ENCODE results near the gene CEPT1.

The CEPT1 gene

GRCh38 chr1:111201275-111202090 lies 61.5 kb downstream of the CEPT1 start:
- H3K4me3 Mint-ChIP-seq: peak overlapping the region; percentile 93 to 99
- H3K27me3 Mint-ChIP-seq: no peaks in the 10 kb centered on the region
- H3K4me1 Mint-ChIP-seq (ENCODE audit: low read depth in 2 of 2): peaks cover 62 to 63% of the 10 kb centered on the region in 2 donors
- H3K9me3 Mint-ChIP-seq: no peaks in the 10 kb centered on the region
- DNase-seq (no peak), ATAC-seq (replicated peaks) (no peak)
- peak overlapping the region; percentile 93 to 97 for H3K27ac Mint-ChIP-seq
- peaks cover 56% of the 10 kb centered on the region for H3K36me3 Mint-ChIP-seq (ENCODE audit: insufficient read depth)

DNA sequence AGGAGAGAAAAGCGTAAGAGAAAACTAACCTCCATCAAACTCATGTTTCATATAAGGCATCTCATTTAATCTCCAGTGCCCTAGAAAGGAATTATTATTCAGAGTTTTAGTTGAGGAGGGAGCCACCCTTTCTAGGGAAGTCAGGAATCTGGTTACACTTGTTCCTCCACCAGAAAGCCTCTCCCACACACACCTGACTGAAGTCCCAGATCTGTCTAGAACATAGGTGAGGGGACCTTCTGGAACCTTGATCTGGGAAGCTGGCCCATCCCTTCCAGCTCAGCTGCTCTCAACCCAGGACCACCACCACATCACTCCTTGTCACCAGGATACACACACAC lies 62.3 kb downstream of the CEPT1 start:
- H3K27me3 Mint-ChIP-seq: no peaks in the 10 kb centered on the region
- no peak for ATAC-seq (replicated peaks)
- H3K36me3 Mint-ChIP-seq (ENCODE audit: insufficient read depth): peaks cover 49% of the 10 kb centered on the region
- H3K4me1 Mint-ChIP-seq (ENCODE audit: low read depth in 2 of 2): peaks cover 53 to 54% of the 10 kb centered on the region in 2 donors
- peak overlapping the region; percentile 93 to 97 for H3K27ac Mint-ChIP-seq
- no peak for DNase-seq
- H3K4me3 Mint-ChIP-seq: peak overlapping the region; percentile 93 to 99
- no peaks in the 10 kb centered on the region for H3K9me3 Mint-ChIP-seq

GRCh38 chr1:111202707-111203623 lies 62.9 kb downstream of the CEPT1 start:
- Mint-ChIP-seq H3K36me3 (ENCODE audit: insufficient read depth) (peaks cover 43% of the 10 kb centered on the region), H3K4me3 (peak overlapping the region; percentile 93 to 99), H3K27me3 (no peaks in the 10 kb centered on the region), H3K27ac (peak overlapping the region; percentile 93 to 97), H3K4me1 (ENCODE audit: low read depth in 2 of 2) (peaks cover 47 to 48% of the 10 kb centered on the region in 2 donors), H3K9me3 (no peaks in the 10 kb centered on the region)
- ATAC-seq (replicated peaks): no peak
- DNase-seq: no peak

DNA sequence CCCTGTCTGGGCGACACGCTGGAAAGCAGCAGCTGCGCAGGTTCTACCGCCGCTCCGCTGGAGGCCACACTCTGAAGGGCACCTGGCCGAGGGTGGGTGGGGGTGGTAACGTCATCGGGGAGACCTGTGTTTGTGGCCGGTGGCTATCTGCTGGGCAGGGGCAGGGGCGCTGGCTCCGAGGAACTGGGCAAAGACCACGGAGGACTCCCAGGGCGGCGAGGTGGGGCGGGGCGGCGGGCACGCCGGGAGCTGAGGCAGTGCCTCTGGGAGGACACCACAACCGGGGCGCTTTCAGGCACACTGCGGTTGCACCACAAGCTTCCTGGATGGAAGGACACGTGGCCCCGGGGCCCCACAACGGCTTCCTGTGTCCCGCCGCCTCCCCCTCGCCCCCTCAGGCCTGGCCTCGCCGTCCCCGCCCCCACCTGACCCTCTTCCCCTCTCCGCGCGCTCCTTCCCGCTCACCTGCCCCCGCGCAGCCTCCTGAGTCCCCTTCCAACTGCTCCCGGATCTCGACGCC lies 63.7 kb downstream of the CEPT1 start:
- ATAC-seq (replicated peaks) (peak; percentile 72), DNase-seq (peak; percentile 77 to 83 (median 78))
- Mint-ChIP-seq H3K27ac (peak overlapping the region; percentile 93 to 97), H3K27me3 (no peaks in the 10 kb centered on the region), H3K36me3 (ENCODE audit: insufficient read depth) (peaks cover 42% of the 10 kb centered on the region), H3K9me3 (no peaks in the 10 kb centered on the region), H3K4me1 (ENCODE audit: low read depth in 2 of 2) (peaks cover 47 to 52% of the 10 kb centered on the region in 2 donors), H3K4me3 (peak overlapping the region; percentile 93 to 99)

- Mint-ChIP-seq H3K4me3 (peak overlapping the region; percentile 93 to 99), H3K27me3 (no peaks in the 10 kb centered on the region), H3K4me1 (ENCODE audit: low read depth in 2 of 2) (peaks cover 47 to 52% of the 10 kb centered on the region in 2 donors), H3K36me3 (ENCODE audit: insufficient read depth) (peaks cover 37% of the 10 kb centered on the region), H3K9me3 (no peaks in the 10 kb centered on the region), H3K27ac (peak overlapping the region; percentile 93 to 97)
- peak; percentile 76 for ATAC-seq (replicated peaks)
- peak; percentile 62 to 72 (median 66) for DNase-seq
Observed at GRCh38 chr1:111204201-111204982, 64.4 kb downstream of the CEPT1 start.

GRCh38 chr1:111204983-111205713 lies 65.1 kb downstream of the CEPT1 start:
- Mint-ChIP-seq H3K27me3 (no peaks in the 10 kb centered on the region), H3K27ac (peak overlapping the region; percentile 93 to 97), H3K9me3 (no peaks in the 10 kb centered on the region), H3K4me1 (ENCODE audit: low read depth in 2 of 2) (peaks cover 43 to 52% of the 10 kb centered on the region in 2 donors), H3K36me3 (ENCODE audit: insufficient read depth) (peaks cover 29% of the 10 kb centered on the region), H3K4me3 (peak overlapping the region; percentile 93 to 99)
- DNase-seq (no peak), ATAC-seq (replicated peaks) (no peak)

- ATAC-seq (replicated peaks) (no peak), DNase-seq (no peak)
- Mint-ChIP-seq H3K36me3 (ENCODE audit: insufficient read depth) (peaks cover 24% of the 10 kb centered on the region), H3K4me1 (ENCODE audit: low read depth in 2 of 2) (peaks cover 39 to 48% of the 10 kb centered on the region in 2 donors), H3K27me3 (no peaks in the 10 kb centered on the region), H3K9me3 (no peaks in the 10 kb centered on the region), H3K27ac (peak overlapping the region in 1 of 2 donors; percentile 97), H3K4me3 (peak overlapping the region; percentile 8 to 99)
Observed at GRCh38 chr1:111205714-111206050, 65.7 kb downstream of the CEPT1 start.

- Mint-ChIP-seq H3K9me3 (no peaks in the 10 kb centered on the region), H3K4me3 (no peak overlapping the region), H3K27me3 (no peaks in the 10 kb centered on the region), H3K4me1 (ENCODE audit: low read depth in 2 of 2) (peaks cover 27 to 37% of the 10 kb centered on the region in 2 donors), H3K27ac (no peak overlapping the region), H3K36me3 (ENCODE audit: insufficient read depth) (peaks cover 13% of the 10 kb centered on the region)
- no peak for ATAC-seq (replicated peaks)
- no peak for DNase-seq
Observed at GRCh38 chr1:111208921-111209320, 68.9 kb downstream of the CEPT1 start.

GRCh38 chr1:111209622-111210021 lies 69.6 kb downstream of the CEPT1 start:
- peaks cover 33 to 43% of the 10 kb centered on the region in 2 donors for H3K4me1 Mint-ChIP-seq (ENCODE audit: low read depth in 2 of 2)
- DNase-seq: no peak
- H3K27me3 Mint-ChIP-seq: no peaks in the 10 kb centered on the region
- no peaks in the 10 kb centered on the region for H3K9me3 Mint-ChIP-seq
- no peak overlapping the region for H3K4me3 Mint-ChIP-seq
- peaks cover 8% of the 10 kb centered on the region for H3K36me3 Mint-ChIP-seq (ENCODE audit: insufficient read depth)
- no peak for ATAC-seq (replicated peaks)
- H3K27ac Mint-ChIP-seq: no peak overlapping the region

DNA sequence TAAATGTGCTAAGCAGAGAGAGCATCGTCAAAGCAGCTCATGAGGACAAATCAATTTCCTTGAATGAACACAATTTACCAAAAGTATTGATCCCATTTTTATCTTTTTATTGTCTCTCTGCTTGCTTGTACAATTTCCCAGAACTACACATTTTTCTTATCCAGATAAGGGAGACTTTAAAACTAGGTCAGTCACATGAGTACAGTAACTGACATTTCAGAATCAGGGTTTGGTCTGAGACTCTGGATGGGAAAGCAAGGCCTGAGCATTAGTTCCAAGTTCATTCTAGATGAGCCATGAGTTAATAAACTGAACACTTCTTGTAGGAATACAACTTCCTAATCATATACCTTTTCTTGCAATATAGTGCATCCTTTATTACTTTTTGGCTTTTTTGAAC lies 71.9 kb downstream of the CEPT1 start:
- peaks cover 21% of the 10 kb centered on the region for H3K36me3 Mint-ChIP-seq (ENCODE audit: insufficient read depth)
- H3K27ac Mint-ChIP-seq: no peak overlapping the region
- H3K9me3 Mint-ChIP-seq: peaks cover 0 to 2% of the 10 kb centered on the region in 2 donors
- no peak for DNase-seq
- no peak for ATAC-seq (replicated peaks)
- H3K27me3 Mint-ChIP-seq: peaks cover 0 to 6% of the 10 kb centered on the region in 2 donors
- H3K4me1 Mint-ChIP-seq (ENCODE audit: low read depth in 2 of 2): peaks cover 41 to 52% of the 10 kb centered on the region in 2 donors
- no peak overlapping the region for H3K4me3 Mint-ChIP-seq

- peaks cover 0 to 6% of the 10 kb centered on the region in 2 donors for H3K27me3 Mint-ChIP-seq
- H3K4me3 Mint-ChIP-seq: peak overlapping the region; percentile 77 to 83
- DNase-seq: no peak
- ATAC-seq (replicated peaks): no peak
- H3K9me3 Mint-ChIP-seq: peaks cover 2 to 3% of the 10 kb centered on the region in 2 donors
- peaks cover 21% of the 10 kb centered on the region for H3K36me3 Mint-ChIP-seq (ENCODE audit: insufficient read depth)
- peaks cover 50 to 61% of the 10 kb centered on the region in 2 donors for H3K4me1 Mint-ChIP-seq (ENCODE audit: low read depth in 2 of 2)
- H3K27ac Mint-ChIP-seq: peak overlapping the region; percentile 95 to 99
Observed at GRCh38 chr1:111212634-111213335, 72.8 kb downstream of the CEPT1 start.

GRCh38 chr1:111213412-111213811 lies 73.4 kb downstream of the CEPT1 start:
- Mint-ChIP-seq H3K4me1 (ENCODE audit: low read depth in 2 of 2) (peaks cover 56 to 64% of the 10 kb centered on the region in 2 donors), H3K27me3 (peaks cover 0 to 6% of the 10 kb centered on the region in 2 donors), H3K27ac (peak overlapping the region; percentile 95 to 99), H3K9me3 (peaks cover 2 to 9% of the 10 kb centered on the region in 2 donors), H3K36me3 (ENCODE audit: insufficient read depth) (peaks cover 21% of the 10 kb centered on the region), H3K4me3 (peak overlapping the region; percentile 77 to 83)
- no peak for DNase-seq
- no peak for ATAC-seq (replicated peaks)

Data from effector memory CD8-positive, alpha-beta T cell (primary cell).